Cerebellar cortex (tissue), 1 donor: Measurements from ENCODE around the gene PPP1R15A.
"Not testable (repeated sequence)": the region's sequence is repeated elsewhere in the genome, so short reads cannot be mapped to it uniquely, and the experiment has no call there.

Experiments
- DNase-seq: peaks from one replicate; pipeline ENCODE4 v3.0.0-alpha.2; 2015; ENCODE audit warnings: low spot score

PPP1R15A gene

DNA sequence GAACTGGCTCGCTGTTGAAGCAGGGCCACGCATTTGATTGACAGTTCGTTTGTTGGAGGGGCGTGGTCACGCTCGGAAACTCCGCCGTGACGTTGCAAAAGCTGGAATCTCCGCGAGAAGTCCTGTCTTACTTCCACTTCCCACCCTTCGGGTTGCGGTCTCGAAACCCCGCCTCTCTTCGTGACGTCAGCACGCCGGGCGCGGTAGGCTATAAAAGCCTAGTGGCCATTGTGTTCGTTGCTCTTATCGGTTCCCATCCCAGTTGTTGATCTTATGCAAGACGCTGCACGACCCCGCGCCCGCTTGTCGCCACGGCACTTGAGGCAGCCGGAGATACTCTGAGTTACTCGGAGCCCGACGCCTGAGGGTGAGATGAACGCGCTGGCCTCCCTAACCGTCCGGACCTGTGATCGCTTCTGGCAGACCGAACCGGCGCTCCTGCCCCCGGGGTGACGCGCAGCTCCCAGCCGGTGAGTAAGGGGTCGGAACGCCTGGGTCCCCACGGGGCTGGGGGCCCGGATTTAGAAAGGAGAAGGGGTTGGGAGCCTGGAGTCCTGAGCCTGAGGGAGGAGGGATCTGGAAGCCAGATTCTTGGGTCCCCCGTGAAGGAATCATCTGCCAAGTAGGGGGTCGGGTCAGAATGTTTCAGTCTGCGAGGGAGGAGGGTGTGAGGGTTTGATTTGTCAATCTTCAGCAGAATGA, at the start of gene PPP1R15A:
Gene PPP1R15A, plus strand, starts transcription at position 240 of the 702 bp plus-strand sequence. CDS start 813 bp downstream, outside the sequence.
- peak; percentile 99 for DNase-seq

DNA sequence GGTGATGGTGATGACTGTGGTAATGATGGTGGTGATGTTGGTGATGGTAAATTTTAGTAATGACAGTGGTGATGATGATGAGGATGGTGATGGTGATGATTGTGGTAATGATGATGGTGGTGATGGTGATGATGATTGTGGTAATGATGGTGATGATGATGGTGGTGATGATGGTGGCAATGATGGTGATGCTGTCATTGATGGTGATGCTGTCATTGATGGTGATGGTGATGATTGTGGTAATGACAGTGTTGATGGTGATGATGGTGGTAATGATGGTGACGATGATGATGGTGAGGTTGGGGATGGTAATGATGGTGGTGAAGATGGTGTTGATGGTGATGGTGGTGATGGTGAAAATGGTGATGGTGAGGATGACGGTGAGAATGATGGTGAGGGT, 49.7 kb upstream of the PPP1R15A start:
- DNase-seq: no peak

DNA sequence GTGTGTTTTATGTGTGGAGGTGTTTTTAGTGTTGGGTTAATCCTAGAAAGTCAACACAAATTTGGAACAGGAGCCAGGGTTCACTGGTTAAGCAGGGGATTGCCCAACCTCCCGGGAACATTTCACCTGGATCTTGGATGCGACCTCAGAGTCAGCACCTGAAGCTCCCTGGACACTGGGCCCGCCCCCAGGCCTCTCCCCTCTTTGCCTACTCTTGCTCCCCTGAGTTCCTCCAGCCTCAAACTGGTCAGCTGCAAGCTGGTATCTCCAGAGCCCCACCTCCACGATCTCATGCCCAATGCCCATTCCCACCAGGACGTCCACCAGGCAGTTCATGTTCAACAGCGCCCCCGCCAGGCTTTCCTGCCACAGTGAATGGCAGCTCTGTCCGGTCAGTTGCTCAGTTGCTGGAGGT, 45.6 kb upstream of the PPP1R15A start:
- DNase-seq: no peak

DNA sequence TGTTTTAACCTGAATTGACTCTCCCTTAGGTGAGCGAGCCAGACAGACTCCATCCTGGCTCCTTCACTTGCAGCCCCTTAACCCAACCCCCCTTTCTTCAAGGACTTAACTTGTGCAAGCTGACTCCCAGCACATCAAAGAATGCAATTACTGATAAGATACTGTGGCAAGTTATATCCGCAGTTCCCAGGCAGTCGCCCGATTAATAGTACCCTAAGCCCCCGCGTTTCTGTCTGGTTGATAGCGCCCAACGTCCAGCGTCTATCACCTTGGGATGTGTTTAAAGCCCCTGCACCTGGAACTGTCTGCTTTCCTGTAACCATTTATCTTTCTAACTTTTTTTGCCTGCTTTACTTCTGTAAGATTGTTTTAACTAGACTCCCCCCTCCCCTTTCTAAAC, 42.1 kb upstream of the PPP1R15A start:
- no peak for DNase-seq

DNA sequence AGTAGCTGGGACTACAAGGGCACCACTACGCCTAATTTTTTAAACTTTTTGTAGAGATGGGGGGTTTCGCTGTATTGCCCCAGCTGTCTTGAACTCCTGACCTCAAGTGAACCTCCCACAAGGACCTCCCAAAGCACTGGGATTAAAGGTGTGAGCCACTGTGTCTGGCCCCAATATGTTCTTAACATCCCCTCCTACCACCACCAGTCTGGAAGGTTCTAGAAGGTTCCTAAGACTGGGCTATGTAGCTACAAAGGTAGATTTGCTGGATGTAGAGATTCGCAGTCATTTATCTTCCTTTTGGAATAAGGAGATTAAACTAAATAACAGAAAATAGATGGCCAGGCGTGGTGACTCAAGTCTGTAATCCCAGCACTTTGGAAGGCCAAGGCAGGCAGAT, 41.3 kb upstream of the PPP1R15A start:
- DNase-seq: no peak

DNA sequence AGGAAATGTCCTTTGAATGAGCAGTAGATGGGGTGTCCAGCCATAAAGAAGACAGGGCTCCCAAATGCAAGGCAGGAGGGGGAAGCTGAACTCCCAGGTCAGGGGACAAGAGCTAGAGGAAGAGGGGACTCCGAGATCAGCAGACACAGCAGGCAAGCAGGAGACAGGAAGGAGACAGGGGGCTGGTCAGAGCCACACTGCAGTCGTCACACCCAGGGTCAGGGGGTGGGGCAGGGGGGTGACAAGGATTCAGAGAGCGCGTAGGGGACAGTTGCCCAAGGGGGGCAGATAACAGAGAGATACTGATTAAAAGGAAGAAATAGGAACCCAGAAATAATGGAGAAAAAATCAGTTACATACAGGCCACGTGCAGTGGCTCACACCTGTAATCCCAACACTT, 39.2 kb upstream of the PPP1R15A start:
- no peak for DNase-seq

DNA sequence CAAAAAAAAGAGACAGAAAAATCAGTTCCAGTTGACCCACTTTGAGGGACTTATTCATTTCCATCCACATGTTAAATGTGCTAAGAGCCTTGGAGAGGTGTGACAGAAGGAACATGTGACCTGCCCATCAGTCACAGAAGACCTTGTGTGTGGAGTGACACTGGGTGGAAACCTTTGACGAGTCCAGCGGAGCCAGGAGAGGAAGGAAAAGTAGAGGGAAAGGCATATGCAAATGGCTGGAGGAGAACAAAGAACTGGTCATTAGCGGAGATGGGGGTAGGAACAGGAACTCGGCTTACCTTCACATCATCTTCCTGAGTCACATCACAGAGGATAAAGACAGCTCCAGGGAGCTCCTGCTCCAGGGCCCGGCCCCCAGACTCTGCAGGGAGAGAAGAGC, 38.2 kb upstream of the PPP1R15A start:
- no peak for DNase-seq

DNA sequence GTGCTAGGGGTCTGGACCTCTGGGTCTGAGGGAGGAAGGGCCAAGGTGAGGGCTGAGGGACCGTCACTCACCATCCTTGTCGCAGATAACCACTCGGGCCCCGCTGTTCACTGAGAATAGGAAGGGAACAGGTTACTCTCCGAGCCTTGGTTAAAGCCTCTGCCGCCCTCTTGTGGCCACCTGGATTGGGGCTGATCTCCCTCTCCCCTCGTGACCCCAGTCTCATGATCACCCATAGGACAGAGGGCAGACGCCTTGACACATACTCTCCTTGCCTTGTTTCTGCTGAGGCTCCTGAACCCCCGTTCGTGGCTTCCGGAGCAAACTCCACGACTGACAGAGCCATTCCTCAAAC, 36.5 kb upstream of the PPP1R15A start:
- peak; percentile 98 for DNase-seq

DNA sequence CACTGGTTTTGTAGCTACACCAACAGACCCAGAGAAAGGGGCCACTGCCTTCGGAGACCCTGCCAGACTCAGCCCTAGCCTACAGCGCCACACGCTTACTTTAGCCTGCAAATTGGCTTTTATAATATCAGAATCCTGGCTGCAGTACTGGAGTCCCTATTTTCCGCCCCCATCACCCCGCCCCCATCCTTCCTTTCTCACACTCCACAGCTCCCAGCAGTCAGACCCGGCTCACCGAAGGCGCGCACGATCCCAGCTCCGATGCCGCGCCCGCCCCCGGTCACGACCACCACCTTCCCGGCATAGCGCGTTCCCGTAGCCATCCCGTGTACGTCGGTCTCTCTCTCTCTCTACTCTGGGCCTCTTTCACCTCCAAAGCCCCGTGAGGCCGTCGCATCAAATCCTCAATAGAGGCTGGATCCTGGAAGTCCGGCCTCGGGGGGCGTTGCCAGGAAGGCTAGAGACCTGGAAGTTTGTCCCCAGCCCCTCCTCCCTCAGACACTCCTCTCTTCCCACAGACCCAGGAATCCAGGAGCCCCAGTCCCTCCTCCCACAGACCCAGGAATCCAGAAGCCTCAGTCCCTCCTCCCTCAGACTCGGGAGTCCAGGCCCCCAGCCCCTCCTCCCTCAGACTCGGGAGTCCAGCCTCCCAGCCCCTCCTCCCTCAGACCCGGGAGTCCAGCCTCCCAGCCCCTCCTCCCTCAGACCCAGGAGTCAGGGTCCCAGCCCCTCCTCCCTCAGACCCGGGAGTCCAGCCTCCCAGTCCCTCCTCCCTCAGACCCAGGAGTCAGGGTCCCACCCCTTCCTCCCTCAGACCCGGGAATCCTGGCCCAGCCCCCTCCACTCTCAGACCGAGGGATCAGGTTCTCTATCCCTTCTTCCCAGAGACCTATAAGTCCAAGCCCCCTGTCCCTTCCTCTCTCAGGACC, 35.9 kb upstream of the PPP1R15A start, which contains the start of gene HSD17B14:
Gene HSD17B14, minus strand, starts transcription at position 403 of the 929 bp plus-strand sequence. Its CDS starts 80 bp downstream, at position 323.
- peak; percentile 82 for DNase-seq

DNA sequence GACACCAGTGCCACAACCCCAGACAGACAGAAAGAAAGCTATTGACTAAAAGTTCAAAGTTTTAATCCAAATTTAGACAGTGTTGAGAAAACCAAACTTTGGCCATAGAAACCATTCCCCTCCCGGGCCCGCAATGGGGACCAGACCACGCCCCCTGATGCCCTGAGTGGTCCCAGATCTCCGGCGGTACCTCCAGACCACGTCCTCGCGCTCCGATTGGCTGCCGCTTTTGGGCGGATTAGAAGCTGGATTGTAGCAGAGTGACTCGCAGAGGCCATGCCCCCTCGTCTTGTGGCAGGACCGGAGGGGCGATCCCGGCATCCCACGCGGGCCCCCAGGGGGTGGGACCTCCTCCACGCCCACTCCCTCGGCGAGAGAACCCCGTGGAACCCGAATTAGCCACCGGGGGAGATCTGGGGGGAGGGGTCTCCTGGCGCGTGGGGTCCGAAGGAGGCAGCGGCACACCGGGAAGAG, 35.1 kb upstream of the PPP1R15A start:
- peak; percentile 95 for DNase-seq

DNA sequence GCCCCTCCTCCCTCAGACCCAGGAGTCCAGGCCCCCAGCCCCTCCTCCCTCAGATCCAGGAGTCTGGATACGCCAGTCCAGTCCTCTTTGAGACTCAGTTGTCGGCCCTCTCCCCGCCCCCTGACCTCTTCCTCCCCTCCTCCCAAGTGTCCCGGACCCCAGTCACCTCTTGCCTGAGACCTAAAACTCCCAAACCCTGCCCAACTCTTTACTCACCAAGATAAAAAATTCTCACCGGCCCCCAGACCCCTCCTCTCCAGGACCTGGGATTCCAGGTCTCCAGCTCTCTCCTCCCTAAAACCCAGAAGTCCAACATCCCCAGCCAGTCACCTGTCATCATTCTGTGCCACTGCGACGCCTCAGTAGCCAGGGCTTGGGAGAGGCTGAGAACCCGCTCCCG, 34.5 kb upstream of the PPP1R15A start:
- peak; percentile 33 for DNase-seq

DNA sequence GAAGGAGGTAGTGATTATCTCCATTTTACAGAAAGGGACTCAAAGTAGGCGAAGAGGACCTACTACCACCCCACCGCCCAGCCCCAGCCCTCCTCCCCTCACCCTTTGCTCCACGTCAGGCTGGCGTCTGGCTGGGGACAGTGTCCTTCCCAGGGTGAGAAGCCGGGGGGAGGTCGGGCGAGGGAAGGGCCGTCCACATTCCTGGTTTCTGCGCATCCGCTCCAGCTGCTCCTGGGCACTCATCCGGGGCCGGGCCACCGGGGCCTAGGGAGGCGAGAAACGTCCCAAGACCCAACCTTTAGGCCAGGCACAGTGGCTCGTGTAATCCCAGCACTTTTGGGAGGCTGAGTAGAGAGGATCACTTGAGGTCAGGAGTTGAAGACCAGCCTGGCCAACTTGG, 31.2 kb upstream of the PPP1R15A start:
- no peak for DNase-seq

DNA sequence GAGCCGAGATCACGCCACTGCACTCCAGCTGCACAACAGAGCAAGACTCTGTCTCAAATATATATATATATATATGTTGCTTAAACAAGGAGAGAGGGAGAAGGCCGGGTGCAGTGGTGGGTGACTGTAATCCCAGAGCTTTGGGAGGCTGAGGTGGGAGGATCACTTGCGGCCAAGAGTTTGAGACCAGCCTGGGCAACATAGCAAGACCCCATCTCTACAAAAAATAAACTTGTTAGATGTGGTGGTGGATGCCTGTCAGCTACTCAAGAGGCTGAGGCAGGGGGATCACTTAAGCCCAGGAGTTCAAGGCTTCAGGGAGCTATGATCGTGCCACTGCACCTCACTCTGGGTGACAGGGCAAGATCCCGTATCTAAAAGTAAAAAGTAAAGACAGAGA, 30.6 kb upstream of the PPP1R15A start:
- DNase-seq: no peak

DNA sequence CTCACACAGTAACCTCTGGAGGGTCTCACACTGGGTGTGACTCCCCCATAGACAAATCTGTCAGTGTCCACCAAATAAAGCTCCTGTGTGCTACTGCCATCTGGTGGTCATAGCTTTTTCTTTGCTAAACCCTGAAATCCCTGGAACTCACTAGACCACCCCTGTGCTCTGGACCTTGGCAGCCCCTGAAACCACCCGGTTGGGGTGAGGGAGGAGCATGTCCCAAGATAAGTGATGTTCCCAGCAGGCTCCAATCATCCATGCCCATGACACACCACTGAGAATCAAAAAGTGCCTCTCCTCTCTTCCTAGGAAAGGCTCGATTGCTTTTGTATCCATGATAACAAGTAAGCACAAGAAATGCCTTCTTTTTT, 29.4 kb upstream of the PPP1R15A start:
- DNase-seq: peak; percentile 79

DNA sequence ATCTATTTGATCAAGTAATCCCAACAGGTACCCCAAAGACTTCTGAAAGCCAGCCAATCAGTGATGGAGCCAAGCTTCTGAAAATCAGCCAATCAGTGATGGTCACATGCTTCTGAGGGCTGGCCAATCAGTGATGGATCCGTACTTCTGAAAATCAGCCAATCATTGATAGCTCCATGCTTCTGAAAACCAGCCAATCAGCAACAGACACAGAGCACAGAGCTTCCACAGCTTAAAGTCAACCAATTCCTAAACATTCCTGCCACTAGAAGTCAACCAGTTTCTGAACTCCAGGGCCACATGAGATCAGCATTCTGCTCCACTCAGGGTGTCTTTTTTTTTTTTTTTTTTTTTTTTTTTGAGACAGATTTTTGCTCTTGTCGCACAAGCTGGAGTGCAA, 27.7 kb upstream of the PPP1R15A start:
- DNase-seq: peak; percentile 64

DNA sequence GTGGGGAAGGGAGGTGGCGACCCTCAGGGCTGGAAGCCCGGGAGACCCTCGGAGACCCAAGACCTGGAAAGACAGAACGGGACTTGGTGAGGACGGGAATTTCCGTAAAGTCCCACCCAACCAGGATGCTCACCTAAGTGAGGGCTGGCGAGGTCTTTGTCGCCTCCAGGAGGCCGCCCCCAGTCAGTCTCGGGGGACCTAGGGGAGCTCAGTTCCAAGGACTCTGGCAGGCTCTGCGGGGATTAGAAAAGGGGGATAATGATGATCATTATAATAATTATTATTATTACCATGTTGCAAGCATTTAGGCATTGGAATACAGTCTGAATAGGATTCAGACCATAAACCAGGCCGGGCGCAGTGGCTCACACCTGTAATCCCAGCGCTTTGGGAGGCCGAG, 26.8 kb upstream of the PPP1R15A start:
- DNase-seq: no peak

DNA sequence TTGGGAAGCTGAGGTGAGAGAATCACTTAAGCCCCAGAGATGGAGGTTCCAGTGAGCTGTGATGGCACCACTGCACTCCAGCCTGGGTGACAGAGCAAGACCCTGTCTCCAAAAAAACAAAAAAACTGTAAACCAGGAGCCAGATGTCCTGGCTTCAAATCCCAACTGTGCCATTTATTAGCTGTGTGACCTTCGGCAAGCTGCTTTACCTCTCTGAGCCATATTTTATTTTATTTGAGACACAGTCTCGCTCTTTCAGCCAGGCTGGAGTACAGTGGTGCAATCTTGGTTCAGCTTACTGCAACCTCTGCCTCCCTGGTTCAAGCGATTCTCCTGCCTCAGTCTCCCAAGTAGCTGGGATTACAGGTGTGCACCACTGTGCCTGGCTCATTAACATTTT, 25.6 kb upstream of the PPP1R15A start:
- not testable (repeated sequence) for DNase-seq

DNA sequence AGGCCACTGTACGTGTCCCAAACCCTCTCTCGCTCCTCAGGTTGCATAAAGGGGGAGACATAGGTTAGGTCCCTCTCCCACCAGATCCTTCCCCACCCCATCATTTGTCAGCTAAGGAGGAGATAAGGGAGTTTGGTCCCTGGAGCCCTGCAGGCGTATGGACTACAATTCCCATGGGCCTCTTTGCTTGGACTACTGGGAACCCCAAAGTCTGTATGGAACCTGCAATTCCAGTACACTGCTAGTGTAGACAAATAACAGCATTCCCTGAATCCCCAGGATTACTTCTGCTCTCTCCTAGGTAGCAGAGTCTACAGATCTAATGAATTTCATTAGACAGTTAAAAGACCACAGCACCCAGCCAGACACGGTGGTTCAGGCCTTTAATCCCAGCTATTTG, 19.9 kb upstream of the PPP1R15A start:
- DNase-seq: no peak

DNA sequence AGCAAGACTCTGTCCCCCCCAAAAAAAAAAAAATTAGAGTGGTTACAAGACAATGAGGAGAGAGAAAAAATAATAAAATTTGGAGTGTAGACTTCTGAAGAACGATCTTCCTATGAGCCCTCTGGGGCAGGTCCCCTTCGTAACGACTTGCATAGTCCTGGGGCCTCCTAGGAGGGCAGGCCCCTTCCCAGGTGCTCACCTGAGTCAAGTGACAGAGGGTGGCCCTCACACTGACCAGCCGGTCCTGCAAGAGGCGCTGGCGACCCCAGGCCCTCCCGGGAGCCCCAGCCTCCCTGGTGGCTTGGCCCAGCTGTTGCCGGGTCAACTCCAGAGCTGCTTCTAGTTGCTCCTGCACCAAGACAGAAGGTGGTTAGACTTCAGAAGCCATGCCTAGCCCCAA, 18.7 kb upstream of the PPP1R15A start:
- no peak for DNase-seq

DNA sequence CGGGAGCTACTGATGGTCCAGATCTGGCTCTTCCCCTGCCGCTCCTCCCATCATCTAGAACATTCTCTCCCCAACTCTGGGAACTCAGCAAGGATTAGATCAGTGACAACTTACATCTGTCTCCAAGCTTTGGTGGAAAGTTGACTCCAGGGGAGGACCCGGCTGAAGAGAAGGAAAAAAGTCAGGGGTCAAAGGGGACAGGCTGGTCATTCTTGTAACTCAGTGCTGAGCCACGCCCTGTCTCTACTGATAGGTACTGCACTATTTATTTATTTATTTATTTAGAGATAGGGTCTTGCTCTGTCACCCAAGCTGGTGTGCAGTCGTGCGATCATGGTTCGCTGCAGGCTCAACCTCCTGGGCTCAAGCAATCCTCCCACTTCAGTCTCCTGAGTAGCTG, 18.1 kb upstream of the PPP1R15A start:
- DNase-seq: no peak

DNA sequence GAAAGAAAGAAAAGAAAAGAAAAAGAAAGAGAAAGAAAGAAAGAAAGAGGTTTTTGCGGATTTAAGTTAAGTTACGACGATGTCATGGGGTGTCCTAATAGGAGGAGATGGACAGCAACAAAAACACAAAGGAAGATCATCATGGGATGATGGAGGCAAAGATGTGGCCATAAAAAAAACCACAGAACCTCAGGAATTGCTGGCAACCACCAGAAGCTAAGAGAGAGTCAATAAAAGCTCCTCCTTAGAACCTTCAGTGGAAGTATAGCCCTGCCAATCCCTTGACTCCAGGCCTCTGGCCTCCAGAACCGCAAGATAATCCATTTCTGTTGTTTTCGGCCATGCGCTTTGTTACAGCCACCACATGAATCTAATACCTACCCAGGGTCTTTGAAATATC, 15.3 kb upstream of the PPP1R15A start:
- no peak for DNase-seq

DNA sequence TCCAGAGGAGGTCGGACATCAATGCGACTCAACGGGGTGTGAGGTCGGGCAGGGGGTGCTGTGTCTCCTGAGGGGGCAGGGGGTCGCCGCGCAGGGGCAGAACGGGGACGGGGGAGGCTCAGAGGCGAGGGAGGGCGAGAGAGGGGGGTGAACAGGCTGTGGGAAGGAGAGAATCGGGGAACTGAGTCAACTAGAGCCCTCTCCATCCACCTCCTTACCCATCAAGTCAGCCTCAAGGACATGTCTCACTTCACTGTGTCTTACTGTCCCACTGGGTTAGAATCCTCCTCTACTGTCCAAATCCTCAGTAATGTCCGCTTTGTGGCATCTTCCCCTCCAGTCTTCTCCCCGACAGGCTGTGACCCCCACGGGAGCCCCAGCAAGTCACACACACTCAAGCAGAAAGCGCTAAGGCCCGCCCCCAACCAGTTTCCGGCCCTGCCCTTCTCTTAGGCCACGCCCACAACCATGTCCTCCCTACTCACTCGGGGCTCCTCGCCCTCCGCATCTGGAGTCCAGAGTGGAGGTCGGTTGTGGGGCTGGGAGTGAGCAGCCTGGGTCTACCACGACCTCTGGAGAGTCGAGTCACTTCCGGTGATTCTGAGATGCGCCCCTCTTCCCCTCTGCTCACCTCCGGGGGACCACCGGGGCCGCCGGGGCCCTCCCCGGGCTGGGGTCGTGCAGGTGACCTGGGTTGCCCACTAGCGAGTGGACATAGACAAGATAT, 13.1 kb upstream of the PPP1R15A start:
- DNase-seq: no peak
